Measurements from ENCODE around the gene B3GNT9. TPM values are rescaled to one million over a fixed set of nuclear protein-coding genes. Genes with fewer than 3 reads are reported as not detected.

Gene B3GNT9
- total RNA-seq, 1 donor from 2014 or later, result 1.0 TPM

DNA sequence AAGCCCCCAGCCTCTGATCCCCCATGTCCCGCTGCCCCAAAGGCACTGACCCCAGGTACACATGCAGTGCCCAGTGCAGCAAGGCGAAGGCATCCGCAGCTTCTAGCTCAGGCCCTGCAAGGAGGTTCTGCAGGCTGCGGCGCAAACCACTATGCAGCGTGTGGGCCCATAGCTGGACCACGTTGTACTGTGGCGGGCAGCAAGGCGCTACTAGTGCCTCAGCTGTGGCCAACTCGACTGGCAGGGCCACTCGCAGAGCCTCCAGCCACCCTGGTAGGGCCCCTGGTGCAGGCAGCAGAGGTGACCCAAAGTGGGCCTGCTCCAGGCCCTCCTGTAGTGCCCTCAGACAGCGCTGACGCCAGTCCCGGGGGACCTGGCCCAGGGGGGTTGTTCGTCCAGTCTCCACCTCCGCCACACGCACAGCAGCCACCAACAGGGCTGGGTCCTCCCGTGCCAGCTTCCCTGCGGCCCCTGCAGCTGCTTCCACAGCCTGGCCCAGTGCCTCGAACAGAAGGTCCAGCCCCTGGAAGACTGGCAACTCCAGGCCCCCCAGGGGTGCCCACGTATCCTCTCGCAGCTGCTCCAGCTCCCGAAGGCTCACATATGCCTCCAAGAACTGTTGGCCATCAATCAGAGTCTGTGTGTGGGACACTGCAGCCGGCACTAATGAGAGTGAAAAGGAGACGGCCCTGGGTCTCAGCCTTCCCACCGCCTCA is 36.5 kb upstream of the B3GNT9 start:
- no peak overlapping the region for H3K4me3 Mint-ChIP-seq (ENCODE audit: unreplicated experiment)
- H3K4me1 Mint-ChIP-seq (ENCODE audit: low read depth, unreplicated experiment), result peaks cover 10% of the 10 kb centered on the region
- no peak for DNase-seq
- TF ChIP-seq, protein P1, sequence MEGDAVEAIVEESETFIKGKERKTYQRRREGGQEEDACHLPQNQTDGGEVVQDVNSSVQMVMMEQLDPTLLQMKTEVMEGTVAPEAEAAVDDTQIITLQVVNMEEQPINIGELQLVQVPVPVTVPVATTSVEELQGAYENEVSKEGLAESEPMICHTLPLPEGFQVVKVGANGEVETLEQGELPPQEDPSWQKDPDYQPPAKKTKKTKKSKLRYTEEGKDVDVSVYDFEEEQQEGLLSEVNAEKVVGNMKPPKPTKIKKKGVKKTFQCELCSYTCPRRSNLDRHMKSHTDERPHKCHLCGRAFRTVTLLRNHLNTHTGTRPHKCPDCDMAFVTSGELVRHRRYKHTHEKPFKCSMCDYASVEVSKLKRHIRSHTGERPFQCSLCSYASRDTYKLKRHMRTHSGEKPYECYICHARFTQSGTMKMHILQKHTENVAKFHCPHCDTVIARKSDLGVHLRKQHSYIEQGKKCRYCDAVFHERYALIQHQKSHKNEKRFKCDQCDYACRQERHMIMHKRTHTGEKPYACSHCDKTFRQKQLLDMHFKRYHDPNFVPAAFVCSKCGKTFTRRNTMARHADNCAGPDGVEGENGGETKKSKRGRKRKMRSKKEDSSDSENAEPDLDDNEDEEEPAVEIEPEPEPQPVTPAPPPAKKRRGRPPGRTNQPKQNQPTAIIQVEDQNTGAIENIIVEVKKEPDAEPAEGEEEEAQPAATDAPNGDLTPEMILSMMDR (IDR thresholded peaks at IDR 0.05; ENCODE audit: partially characterized antibody, unreplicated experiment), result no peak
- H3K9me3 Mint-ChIP-seq (ENCODE audit: unreplicated experiment), result peaks cover 11% of the 10 kb centered on the region
- H3K27ac Mint-ChIP-seq (ENCODE audit: unreplicated experiment), result no peak overlapping the region
- H3K36me3 Mint-ChIP-seq (ENCODE audit: unreplicated experiment), result no peaks in the 10 kb centered on the region
- H3K27me3 Mint-ChIP-seq (ENCODE audit: unreplicated experiment), result peaks cover 7% of the 10 kb centered on the region

DNA sequence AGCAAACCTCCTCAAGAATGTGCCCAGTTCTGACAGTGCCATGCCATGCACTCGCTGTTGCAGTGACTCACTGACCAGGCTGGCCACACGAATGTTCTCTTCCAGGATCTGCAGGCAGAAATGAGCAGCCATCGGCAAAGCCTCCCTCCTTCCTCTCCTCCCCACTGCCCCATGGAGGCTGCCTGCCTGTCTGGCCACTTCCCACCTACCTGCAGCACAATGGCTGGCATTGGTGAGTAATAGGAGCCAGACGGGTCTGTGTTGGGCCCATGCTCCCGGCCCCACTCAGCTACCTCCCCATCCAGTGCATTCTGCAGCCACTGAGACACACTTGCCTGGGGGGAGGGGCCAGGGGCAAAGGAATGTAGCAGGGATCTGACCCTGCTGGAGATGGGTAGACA is 35.8 kb upstream of the B3GNT9 start:
- no peak overlapping the region for H3K4me3 Mint-ChIP-seq (ENCODE audit: unreplicated experiment)
- H3K4me1 Mint-ChIP-seq (ENCODE audit: low read depth, unreplicated experiment), result peaks cover 10% of the 10 kb centered on the region
- TF ChIP-seq, protein P1 (IDR thresholded peaks at IDR 0.05; ENCODE audit: partially characterized antibody, unreplicated experiment), result no peak
- peaks cover 3% of the 10 kb centered on the region for H3K27me3 Mint-ChIP-seq (ENCODE audit: unreplicated experiment)
- peaks cover 11% of the 10 kb centered on the region for H3K9me3 Mint-ChIP-seq (ENCODE audit: unreplicated experiment)
- no peaks in the 10 kb centered on the region for H3K36me3 Mint-ChIP-seq (ENCODE audit: unreplicated experiment)
- H3K27ac Mint-ChIP-seq (ENCODE audit: unreplicated experiment), result no peak overlapping the region
- DNase-seq, result no peak

DNA sequence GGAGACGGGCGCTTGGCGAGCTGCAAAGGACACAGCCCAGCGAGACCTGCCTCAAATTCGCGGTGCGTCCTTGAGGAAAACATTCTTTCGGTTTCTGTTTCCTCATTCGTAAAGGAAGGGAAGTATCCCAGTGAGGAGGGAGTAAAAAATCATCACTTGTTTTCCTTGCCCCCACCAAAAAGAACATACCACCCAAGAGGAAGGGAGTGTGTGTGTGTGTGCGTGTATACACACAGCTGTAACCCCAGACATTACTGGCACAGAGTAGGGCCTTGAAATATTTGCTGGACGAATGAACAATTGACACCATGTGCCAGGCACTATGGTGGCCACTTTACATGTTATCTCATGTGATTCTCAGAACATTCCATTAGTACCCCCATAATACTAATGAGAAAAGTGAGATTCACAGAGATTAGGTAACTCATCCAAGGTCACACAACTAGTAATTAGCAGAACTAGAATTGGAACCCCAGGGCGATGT is 34.9 kb upstream of the B3GNT9 start:
- peaks cover 7% of the 10 kb centered on the region for H3K9me3 Mint-ChIP-seq (ENCODE audit: unreplicated experiment)
- peaks cover 6% of the 10 kb centered on the region for H3K4me1 Mint-ChIP-seq (ENCODE audit: low read depth, unreplicated experiment)
- TF ChIP-seq, protein P1 (IDR thresholded peaks at IDR 0.05; ENCODE audit: partially characterized antibody, unreplicated experiment), result no peak
- no peaks in the 10 kb centered on the region for H3K36me3 Mint-ChIP-seq (ENCODE audit: unreplicated experiment)
- H3K4me3 Mint-ChIP-seq (ENCODE audit: unreplicated experiment), result peak overlapping the region; percentile 24
- no peak overlapping the region for H3K27ac Mint-ChIP-seq (ENCODE audit: unreplicated experiment)
- no peak for DNase-seq
- peaks cover 3% of the 10 kb centered on the region for H3K27me3 Mint-ChIP-seq (ENCODE audit: unreplicated experiment)

DNA sequence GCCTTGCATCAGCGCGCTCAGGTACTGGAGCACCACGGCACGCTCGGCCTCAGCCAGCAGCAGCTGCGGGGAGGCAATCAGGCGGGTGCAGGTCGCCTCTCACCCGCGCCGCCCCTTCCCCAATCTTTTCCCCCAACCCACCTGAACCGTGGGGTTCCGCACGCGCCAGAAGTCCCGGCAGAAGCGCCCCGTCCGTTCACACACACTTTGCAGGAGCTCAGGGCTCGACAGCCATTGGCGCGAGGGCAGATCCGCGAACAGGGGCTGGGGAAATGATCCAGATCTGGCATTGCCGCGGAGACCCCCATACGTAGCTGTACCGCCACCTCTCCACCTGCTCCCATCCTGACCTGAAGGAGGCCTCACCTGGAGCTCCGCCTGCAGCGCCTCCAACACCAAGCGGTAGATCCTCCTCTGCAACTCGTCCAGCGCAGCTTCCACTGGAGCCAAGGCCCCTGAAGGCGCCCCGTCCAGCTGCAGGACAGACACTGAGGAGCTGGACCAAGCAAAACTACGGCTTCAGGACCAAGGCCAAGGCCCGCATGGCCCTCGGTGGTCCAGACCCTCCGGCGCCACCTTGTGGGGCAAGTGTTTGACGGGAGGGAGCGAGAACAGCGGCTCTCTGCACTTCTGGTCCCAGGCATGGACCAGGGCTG is 34.3 kb upstream of the B3GNT9 start:
- no peaks in the 10 kb centered on the region for H3K36me3 Mint-ChIP-seq (ENCODE audit: unreplicated experiment)
- H3K4me1 Mint-ChIP-seq (ENCODE audit: low read depth, unreplicated experiment), result peaks cover 6% of the 10 kb centered on the region
- H3K27me3 Mint-ChIP-seq (ENCODE audit: unreplicated experiment), result peaks cover 3% of the 10 kb centered on the region
- no peak overlapping the region for H3K27ac Mint-ChIP-seq (ENCODE audit: unreplicated experiment)
- peaks cover 7% of the 10 kb centered on the region for H3K9me3 Mint-ChIP-seq (ENCODE audit: unreplicated experiment)
- peak overlapping the region; percentile 86 for H3K4me3 Mint-ChIP-seq (ENCODE audit: unreplicated experiment)
- TF ChIP-seq, protein P1 (IDR thresholded peaks at IDR 0.05; ENCODE audit: partially characterized antibody, unreplicated experiment), result peak; percentile 77
- peak; percentile 97 for DNase-seq
